Spleen (tissue), 11 donors: ENCODE results near the gene TREH. TPM values are rescaled to one million over a fixed set of nuclear protein-coding genes. Genes with fewer than 3 reads are reported as not detected.
"Not testable (repeated sequence)": the region's sequence is repeated elsewhere in the genome, so short reads cannot be mapped to it uniquely, and the experiment has no call there.

Experiments
- DNase-seq: peaks from one replicate; pipeline ENCODE4 v3.0.0-alpha.2; 2020
- H3K27ac ChIP-seq, 8 donors: fragments of 200-600 bp; sonication (generic) in 7 of 8; 1 replicate in 4 of 8; 2 replicates in 4 of 8; pipeline versions ENCODE4 v1.5.0 to v1.8.0; 2016 to 2021; ENCODE audit warnings: inconsistent platforms in 4 of 8, mild to moderate bottlenecking in 4 of 8, moderate library complexity in 1 of 8
- H3K27me3 ChIP-seq, 7 donors: fragments of 200-600 bp; sonication (generic) in 6 of 7; replicated peaks in 1 of 7; 1 replicate in 4 of 7; 2 replicates in 3 of 7; pipeline versions ENCODE4 v1.5.0 to v1.8.0; 2016 to 2021; ENCODE audit warnings: inconsistent platforms in 3 of 7, mild to moderate bottlenecking in 1 of 7
- H3K36me3 ChIP-seq, 6 donors: fragments of 200-600 bp; sonication (generic) in 5 of 6; 1 replicate in 4 of 6; 2 replicates in 2 of 6; pipeline versions ENCODE4 v1.5.0 to v1.8.0; 2016 to 2021; ENCODE audit warnings: inconsistent platforms in 2 of 6
- H3K4me1 ChIP-seq, 6 donors: fragments of 200-600 bp; sonication (generic) in 5 of 6; 1 replicate in 3 of 6; 2 replicates in 3 of 6; pipeline versions ENCODE4 v1.5.0 to v1.8.0; 2016 to 2021; ENCODE audit warnings: inconsistent platforms in 3 of 6
- H3K4me3 ChIP-seq, 8 donors: fragments of 200-600 bp; sonication (generic) in 7 of 8; 1 replicate in 4 of 8; 2 replicates in 4 of 8; pipeline versions ENCODE4 v1.5.0 to v1.8.0; 2016 to 2021; ENCODE audit warnings: inconsistent platforms in 4 of 8, mild to moderate bottlenecking in 4 of 8, moderate library complexity in 2 of 8
- H3K9me3 ChIP-seq, 8 donors: fragments of 200-600 bp; sonication (generic) in 7 of 8; 1 replicate in 4 of 8; 2 replicates in 4 of 8; pipeline versions ENCODE4 v1.5.0 to v1.8.0; 2016 to 2021; ENCODE audit warnings: inconsistent platforms in 4 of 8
- CTCF ChIP-seq, 11 experiments: fragments of 200-600 bp in 7 of 11; fragments of 450-650 bp in 4 of 11; sonication (generic) in 4 of 11; IDR thresholded peaks in 8 of 11; conservative IDR thresholded peaks in 3 of 11; 1 replicate in 7 of 11; 2 replicates in 4 of 11; pipeline versions ENCODE4 v1.4.0 to v1.8.0; 2016 to 2021; ENCODE audit warnings: antibody characterized with exemption in 11 of 11, inconsistent platforms in 4 of 11, mild to moderate bottlenecking in 1 of 11
- POLR2A ChIP-seq, 3 donors: fragments of 450-650 bp; IDR thresholded peaks; one replicate each; pipeline ENCODE4 v1.5.1; 2017; ENCODE audit warnings: antibody characterized with exemption in 3 of 3, mild to moderate bottlenecking in 1 of 3
- POLR2AphosphoS5 ChIP-seq, 3 donors: sonication (generic); formaldehyde crosslinking; IDR thresholded peaks; one replicate each; pipeline ENCODE4 v1.5.1; 2017; ENCODE audit warnings: antibody characterized with exemption in 3 of 3
- WGBS, 5 donors: extraction: QIAGEN DNeasy Blood & Tissue Kit in 3 of 5; methylation state at CpG; one replicate each; pipeline versions ENCODE4 v1.1.5 to v1.1.7; 2013 to 2018; 5-methylcytosine and 5-hydroxymethylcytosine counted together
- intact Hi-C: fragments of 100-400 bp; cut with DNase I; formaldehyde crosslinking; loops from one replicate; pipeline ENCODE4 v1.15.0; 2023; ENCODE audit warnings: low total_unique reads
- polyA plus RNA-seq, 3 donors: library from polyadenylated mRNA; stranded (reverse); fragments of 200-250 nt; gene quantifications; one replicate each; pipeline ENCODE4 v1.2.1, GENCODE V29; 2013
- total RNA-seq, 7 donors: library from RNA; depleted of rRNA in 3 of 7; stranded (reverse); fragments of >200 nt in 3 of 7; fragmentation: NEBNext Ultra II Directional in 4 of 7; extraction: Animal tissue kit (Norgen Biotek cat#: 25700) in 4 of 7; gene quantifications; one replicate each; pipeline versions ENCODE4 v1.1.0 to v1.2.1, GENCODE V29; 2016 to 2021
- donor health status: healthy with polysubstance abuse.
- donor health status: DM: no; HTN: no; CAD: no; lungs with moderate emphysema.
- donor health status: DM: no; HTN: no; CAD: no.
- donor health status: Bipolar disorder and iron deficiency.
- donor health status: healthy.
- donor health status: DM: no; HTN: no; CAD: no.
- donor health status: DM: yes; HTN: yes; CAD: no.

Gene TREH
- total and polyA plus RNA-seq, 10 donors: 0.33 to 2.3 (median 2.0) TPM; not detected in 7

DNA sequence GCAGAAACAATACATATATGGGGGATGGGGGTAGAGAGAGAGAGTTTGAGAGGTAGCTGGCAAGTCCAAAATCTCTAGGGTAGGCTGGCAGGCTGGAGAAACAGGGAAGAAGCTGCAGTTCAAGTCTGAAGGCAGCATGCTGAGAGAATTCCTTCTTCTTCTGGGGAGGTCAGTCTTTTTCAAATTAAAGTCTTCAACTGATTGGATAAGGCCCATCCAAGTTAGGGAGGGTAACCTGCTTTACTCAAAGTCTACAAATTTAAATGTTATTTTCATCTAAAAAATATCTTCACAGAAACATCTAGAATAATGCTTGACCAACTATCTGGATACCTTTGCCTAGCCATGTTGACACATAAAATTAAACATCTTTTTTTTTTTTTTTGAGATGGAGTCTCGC, 2.9 kb upstream of the TREH start:
- no peaks in the 10 kb centered on the region for H3K36me3 ChIP-seq
- peaks cover 0 to 8% (median 0%) of the 10 kb centered on the region in 7 donors for H3K27me3 ChIP-seq
- no peak overlapping the region for H3K27ac ChIP-seq
- WGBS, 5 donors: 88 to 100% (median 90%) methylated on average over 1 of the region's 1 CpG
- no peaks in the 10 kb centered on the region for H3K9me3 ChIP-seq
- intact Hi-C loops: no loop called here
- no peak overlapping the region for H3K4me3 ChIP-seq
- no peak for DNase-seq
- H3K4me1 ChIP-seq: no peaks in the 10 kb centered on the region
- TF ChIP-seq POLR2A (IDR thresholded peaks at IDR 0.05) (no peak), POLR2AphosphoS5 (IDR thresholded peaks at IDR 0.05) (no peak), CTCF (IDR thresholded peaks at IDR 0.05 in 8 of 11, conservative IDR thresholded peaks at IDR 0.05 in 3 of 11) (no peak)

DNA sequence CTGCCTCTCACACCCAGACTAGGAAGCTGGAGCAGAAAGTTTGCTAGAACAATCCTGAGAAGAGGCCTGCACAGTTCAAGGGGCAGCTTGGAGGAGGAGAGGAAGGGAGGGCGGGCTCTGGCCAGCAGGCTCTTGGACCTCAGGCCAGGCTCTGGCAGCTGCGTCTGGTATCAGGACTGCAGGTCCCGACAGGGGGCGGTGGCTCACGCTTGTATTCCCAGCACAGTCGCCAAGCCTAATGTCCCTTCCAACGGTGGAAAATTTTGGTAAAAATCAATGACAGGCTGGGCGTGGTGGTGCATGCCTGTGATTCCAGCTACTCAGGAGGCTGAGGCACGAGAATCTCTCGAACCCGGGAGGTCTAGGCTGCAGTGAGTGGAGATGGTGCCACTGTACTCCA, 542 bp downstream of the TREH start:
- DNase-seq: peak; percentile 53
- peaks cover 0 to 15% (median 0%) of the 10 kb centered on the region in 8 donors for H3K9me3 ChIP-seq
- H3K27ac ChIP-seq, H3K4me3 ChIP-seq, H3K36me3 ChIP-seq, H3K27me3 ChIP-seq, H3K4me1 ChIP-seq, intact Hi-C loops: not testable (repeated sequence)
- 60 to 74% (median 63%) methylated on average over 7 to 11 of the region's 11 CpGs for WGBS, 5 donors

- Histone ChIP-seq H3K27ac (no peak overlapping the region), H3K36me3 (no peaks in the 10 kb centered on the region), H3K27me3 (no peaks in the 10 kb centered on the region), H3K9me3 (peaks cover 0 to 15% (median 0%) of the 10 kb centered on the region in 8 donors), H3K4me3 (no peak overlapping the region), H3K4me1 (no peaks in the 10 kb centered on the region)
- intact Hi-C loops: no loop called here
- TF ChIP-seq POLR2AphosphoS5 (IDR thresholded peaks at IDR 0.05) (no peak), POLR2A (IDR thresholded peaks at IDR 0.05) (no peak)
- WGBS, 5 donors: 91 to 98% (median 93%) methylated on average over 6 of the region's 6 CpGs
- no peak for DNase-seq
Observed at GRCh38 chr11:118677977-118678376, 1.5 kb downstream of the TREH start.

DNA sequence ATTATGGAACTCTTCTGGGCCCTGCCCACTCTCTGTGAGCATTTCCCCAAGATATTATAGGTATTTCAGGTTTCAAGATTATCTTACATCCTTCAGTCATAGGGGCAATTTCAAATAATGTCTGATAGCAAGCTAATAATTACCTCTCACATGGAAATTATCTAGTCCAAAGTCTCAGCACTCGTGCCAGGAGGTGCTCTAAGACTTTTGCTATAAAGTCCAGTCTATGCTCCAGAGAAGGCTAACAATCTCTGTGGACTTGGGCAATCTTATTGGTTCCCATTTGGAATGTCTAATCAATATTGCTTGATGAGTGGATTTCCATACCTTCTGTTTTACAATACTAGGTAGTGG, 5.4 kb downstream of the TREH start:
- no peaks in the 10 kb centered on the region for H3K36me3 ChIP-seq
- no peak overlapping the region for H3K27ac ChIP-seq
- H3K9me3 ChIP-seq: peaks cover 0 to 37% (median 11%) of the 10 kb centered on the region in 8 donors
- no peak for TF ChIP-seq POLR2A (IDR thresholded peaks at IDR 0.05)
- no peak for TF ChIP-seq CTCF (IDR thresholded peaks at IDR 0.05 in 8 of 11, conservative IDR thresholded peaks at IDR 0.05 in 3 of 11)
- TF ChIP-seq POLR2AphosphoS5 (IDR thresholded peaks at IDR 0.05): no peak
- no peak overlapping the region for H3K4me3 ChIP-seq
- DNase-seq: no peak
- intact Hi-C loops: no loop called here
- no peaks in the 10 kb centered on the region for H3K4me1 ChIP-seq
- 81 to 92% (median 90%) methylated on average over 1 of the region's 1 CpG for WGBS, 5 donors
- no peaks in the 10 kb centered on the region for H3K27me3 ChIP-seq

DNA sequence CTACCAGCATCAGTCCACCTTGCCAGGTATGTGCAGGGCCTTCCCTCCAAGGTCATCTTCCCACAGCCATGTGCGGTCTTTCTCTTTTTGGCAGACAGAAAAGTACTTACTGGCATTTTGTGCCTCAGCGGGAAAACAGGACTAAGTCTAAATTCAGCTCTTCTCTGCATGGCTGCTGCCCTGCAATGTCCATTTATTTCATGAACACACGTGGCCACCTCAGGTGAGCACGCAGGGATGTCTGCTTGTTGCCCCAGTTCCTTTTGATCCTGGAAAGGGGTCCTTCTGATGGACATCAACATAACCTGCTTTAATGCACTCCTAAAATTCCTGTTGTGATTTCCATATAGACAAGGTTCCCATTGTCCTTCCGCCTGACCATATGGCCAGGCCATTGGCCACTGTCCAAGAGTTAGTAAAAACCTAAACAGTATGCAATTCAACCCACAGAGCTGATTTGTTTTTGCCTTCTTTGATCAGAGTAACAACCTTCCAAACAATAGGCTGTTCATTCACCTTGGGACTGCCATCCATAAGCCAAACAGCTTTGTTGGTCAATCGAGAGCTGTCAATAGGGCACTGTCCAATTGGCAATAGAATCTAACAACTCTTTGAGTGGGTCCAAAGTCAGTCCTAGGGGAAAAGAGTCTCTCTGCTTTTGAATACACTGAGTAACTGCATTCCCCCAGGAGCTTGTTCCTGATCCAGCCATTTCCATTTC, 5.9 kb downstream of the TREH start:
- no peak overlapping the region for H3K27ac ChIP-seq

More for the DNA sequence above, 5.9 kb downstream of the TREH start:
- DNase-seq: no peak
- 83 to 90% (median 84%) methylated on average over 6 of the region's 6 CpGs for WGBS, 5 donors
- TF ChIP-seq CTCF (IDR thresholded peaks at IDR 0.05 in 8 of 11, conservative IDR thresholded peaks at IDR 0.05 in 3 of 11): no peak
- TF ChIP-seq POLR2AphosphoS5 (IDR thresholded peaks at IDR 0.05): no peak
- no peak for TF ChIP-seq POLR2A (IDR thresholded peaks at IDR 0.05)
- peaks cover 0 to 37% (median 11%) of the 10 kb centered on the region in 8 donors for H3K9me3 ChIP-seq
- H3K4me3 ChIP-seq: no peak overlapping the region
- no peaks in the 10 kb centered on the region for H3K36me3 ChIP-seq
- H3K4me1 ChIP-seq: no peaks in the 10 kb centered on the region
- no peaks in the 10 kb centered on the region for H3K27me3 ChIP-seq
- intact Hi-C loops: no loop called here
